GM18861 (cell line): ENCODE measurements around the gene ME1.
"Not testable (repeated sequence)": the region's sequence is repeated elsewhere in the genome, so short reads cannot be mapped to it uniquely, and the experiment has no call there.

Experiments
- ATAC-seq: cut with Tn5 transposase; IDR thresholded peaks from one replicate; pipeline ENCODE4 v1.9.1; 2021; ENCODE audit not compliant: unreplicated experiment

ME1 gene

GRCh38 chr6:83359638-83360037 is 71.2 kb downstream of the ME1 start:
- no peak for ATAC-seq

DNA sequence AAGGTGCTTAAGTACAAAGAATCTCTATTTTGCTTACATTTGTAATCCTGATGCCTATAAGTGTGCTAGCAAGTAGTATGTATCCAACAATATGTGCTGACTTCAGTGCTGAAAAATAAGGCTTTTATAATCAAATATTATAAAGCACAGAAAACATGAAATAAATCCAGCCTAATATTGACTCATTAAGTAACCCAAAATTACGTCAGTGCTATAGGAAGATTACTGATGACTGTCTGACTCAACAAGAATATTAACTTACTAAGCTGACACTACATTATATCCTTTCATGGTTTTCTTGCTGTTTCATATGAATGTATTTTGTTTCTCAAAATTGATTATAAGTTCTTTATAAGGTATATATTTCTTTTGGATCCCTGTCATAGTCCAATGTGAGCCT is 76.1 kb downstream of the ME1 start:
- no peak for ATAC-seq

- no peak for ATAC-seq
Measured at GRCh38 chr6:83352424-83353061, 78.3 kb downstream of the ME1 start.

DNA sequence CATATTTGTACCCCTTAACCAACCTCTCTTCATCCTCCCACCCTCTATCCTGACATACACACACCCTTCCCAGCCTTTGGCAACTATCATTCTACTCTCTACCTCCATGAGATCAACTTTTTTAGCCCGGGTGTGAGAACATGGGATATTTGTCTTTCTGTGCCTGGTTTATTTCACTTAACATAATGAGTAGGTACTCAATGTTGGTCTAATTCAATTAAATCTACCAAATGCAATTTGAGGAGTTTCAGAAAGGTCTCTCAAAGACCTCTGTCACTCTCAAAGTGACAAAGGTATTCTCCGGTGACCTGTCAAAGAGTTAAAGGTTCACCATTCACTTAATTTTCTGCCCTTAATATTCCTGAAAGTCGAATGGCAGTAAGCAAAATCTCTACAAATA is 87.7 kb downstream of the ME1 start:
- no peak for ATAC-seq

DNA sequence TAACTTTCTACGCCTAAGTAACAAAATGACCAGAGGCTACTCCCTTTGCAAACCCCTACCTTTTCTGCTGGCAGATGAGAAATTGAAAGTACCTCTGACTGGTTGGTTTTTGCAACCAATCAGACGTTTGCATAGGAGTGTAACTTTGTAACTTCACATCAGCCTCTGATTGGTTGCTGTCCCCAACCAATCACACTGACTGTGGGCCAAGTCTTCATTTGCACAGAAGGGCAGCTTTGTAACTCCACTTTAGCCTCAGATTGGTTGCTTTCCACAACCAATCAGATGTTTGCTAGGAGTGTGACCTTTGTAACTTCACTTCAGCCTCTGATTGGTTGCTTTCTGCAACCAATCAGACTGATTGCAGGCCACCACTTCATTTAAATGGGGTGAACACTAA is 89.1 kb downstream of the ME1 start:
- no peak for ATAC-seq

GRCh38 chr6:83333916-83334315 is 96.9 kb downstream of the ME1 start:
- not testable (repeated sequence) for ATAC-seq

- ATAC-seq = no peak
Measured at GRCh38 chr6:83333500-83333899, 97.4 kb downstream of the ME1 start.

GRCh38 chr6:83314693-83315092 is 116.2 kb downstream of the ME1 start:
- no peak for ATAC-seq

GRCh38 chr6:83313882-83314281 is 117.0 kb downstream of the ME1 start:
- ATAC-seq = no peak

DNA sequence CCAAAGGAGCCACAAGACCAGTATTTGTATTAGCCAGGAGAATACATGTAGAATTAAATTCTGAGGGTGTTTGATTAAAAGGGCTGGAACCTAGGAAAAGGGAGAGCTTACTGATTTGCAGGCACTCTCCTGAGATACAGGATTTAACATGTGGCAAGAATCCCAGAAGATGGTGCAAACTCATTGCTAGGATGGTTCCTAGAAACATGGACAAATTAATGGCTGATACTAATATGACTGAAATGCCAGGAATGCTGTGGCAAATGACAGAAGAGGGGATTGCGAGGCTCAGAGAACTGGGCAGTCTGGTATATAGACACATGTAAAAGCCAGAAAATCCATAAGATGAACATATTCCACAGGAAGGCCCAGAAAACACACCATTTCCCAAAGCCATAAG is 119.6 kb downstream of the ME1 start:
- ATAC-seq = no peak

DNA sequence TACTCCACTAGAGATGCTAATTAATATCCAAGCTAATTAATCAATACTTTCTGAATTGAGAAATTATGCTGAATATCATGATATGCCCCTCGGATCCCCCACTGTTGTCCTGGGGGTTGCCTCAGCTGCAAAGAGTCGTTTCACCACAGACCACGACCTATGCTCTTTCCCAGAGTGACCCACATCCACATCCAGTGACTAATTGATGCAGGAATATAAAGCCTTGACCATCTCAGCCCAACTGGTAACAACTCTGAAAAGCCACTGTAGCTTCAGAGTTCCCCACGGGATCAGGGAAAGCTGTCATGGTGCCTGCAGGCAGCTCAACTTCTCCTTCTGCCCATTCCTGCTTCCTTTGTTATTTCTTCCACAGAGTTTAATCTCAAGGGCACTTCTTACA is 120.8 kb downstream of the ME1 start:
- no peak for ATAC-seq

GRCh38 chr6:83309344-83309743 is 121.5 kb downstream of the ME1 start:
- ATAC-seq = no peak

GRCh38 chr6:83308833-83309232 is 122.0 kb downstream of the ME1 start:
- no peak for ATAC-seq

- ATAC-seq = no peak
Measured at GRCh38 chr6:83307849-83308248, 123.0 kb downstream of the ME1 start.

DNA sequence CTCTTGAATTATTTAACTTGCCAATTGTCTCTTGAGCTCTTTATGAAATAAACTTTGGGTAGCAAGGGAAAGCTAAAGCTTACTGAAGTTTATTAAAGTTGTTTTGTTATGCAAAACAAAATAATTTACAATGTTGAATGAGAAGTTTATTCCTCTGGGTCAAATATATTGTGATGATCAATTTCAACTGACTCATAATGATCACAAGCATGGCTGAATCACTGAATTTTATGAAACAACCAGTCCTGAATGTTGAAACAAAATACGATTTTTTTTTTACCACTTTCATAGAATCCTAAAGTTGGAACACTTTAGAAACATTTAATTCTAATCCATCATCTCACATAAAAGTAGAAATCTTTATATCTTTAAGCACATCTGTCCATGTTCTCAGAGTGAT is 127.4 kb downstream of the ME1 start:
- no peak for ATAC-seq

- ATAC-seq = no peak
Measured at GRCh38 chr6:83294676-83295075, 136.2 kb downstream of the ME1 start.

GRCh38 chr6:83292900-83293843 is 137.7 kb downstream of the ME1 start:
- peak; percentile 95 for ATAC-seq

GRCh38 chr6:83287298-83287697 is 143.6 kb downstream of the ME1 start:
- ATAC-seq = not testable (repeated sequence)

GRCh38 chr6:83285917-83286316 is 144.9 kb downstream of the ME1 start:
- ATAC-seq = no peak

- no peak for ATAC-seq
Measured at GRCh38 chr6:83273596-83273995, 157.3 kb downstream of the ME1 start.

DNA sequence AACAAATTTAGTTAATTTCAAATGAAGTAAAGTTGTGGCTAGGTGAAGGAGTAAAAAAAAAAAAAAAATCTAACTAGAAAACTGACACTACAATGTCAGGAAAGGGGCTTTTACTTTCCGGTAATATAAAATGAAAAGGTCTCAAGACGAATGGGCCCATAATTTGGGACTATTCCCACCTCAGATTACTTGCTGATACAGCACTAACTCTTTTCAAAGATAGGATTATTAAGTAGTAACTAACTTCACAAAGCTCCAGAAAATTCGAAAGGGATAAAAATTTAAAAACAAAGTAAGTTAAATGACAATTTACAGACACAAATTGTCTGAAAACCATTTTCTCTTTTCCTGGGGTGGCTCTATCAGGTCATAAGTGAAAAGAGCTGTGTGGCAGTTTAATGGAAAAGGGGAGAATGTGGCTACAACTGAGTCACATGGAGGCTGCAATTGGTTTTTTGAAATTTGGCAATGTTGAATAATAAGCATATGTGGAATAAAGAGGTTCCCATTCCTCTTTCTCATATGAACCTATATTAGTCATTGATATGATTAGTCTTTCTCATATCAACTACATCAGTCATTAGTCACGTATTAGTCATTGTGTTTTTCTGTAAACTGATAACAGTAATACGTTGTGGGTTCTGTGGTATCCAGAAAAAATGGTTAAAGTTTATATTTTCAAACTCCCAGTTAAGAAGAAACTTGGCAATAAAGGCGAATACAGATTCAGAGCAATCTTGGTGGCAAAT is 159.7 kb downstream of the ME1 start:
- peak; percentile 78 for ATAC-seq

- no peak for ATAC-seq
Measured at GRCh38 chr6:83265384-83265783, 165.5 kb downstream of the ME1 start.
